ENCODE measurements around the gene DGLUCY.

DGLUCY gene

DNA sequence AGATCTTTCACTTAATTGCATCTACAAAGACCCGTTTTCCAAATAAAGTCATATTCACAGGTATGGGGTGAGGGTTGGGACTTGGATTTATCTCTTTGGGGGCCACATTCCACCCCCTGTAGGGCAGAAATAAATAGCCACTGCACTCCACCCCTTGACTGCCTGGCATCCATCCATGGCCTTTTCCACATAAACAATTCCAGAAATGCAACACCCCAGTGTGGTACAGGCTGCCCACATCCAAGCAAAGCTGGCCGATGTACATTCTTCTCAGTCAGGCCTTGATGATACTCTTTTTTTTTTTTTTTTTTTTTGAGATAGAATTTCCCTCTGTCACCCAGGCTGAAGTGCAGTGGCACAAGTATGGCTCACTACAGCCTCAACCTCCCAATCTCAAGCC is 12.9 kb downstream of the DGLUCY start:
- TF ChIP-seq, protein P1, sequence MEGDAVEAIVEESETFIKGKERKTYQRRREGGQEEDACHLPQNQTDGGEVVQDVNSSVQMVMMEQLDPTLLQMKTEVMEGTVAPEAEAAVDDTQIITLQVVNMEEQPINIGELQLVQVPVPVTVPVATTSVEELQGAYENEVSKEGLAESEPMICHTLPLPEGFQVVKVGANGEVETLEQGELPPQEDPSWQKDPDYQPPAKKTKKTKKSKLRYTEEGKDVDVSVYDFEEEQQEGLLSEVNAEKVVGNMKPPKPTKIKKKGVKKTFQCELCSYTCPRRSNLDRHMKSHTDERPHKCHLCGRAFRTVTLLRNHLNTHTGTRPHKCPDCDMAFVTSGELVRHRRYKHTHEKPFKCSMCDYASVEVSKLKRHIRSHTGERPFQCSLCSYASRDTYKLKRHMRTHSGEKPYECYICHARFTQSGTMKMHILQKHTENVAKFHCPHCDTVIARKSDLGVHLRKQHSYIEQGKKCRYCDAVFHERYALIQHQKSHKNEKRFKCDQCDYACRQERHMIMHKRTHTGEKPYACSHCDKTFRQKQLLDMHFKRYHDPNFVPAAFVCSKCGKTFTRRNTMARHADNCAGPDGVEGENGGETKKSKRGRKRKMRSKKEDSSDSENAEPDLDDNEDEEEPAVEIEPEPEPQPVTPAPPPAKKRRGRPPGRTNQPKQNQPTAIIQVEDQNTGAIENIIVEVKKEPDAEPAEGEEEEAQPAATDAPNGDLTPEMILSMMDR (IDR thresholded peaks at IDR 0.05; ENCODE audit: borderline replicate concordance, insufficient read depth, low read depth, low read length), result no peak
- H3K4me3 ChIP-seq (ENCODE audit: low read depth, low read length), result no peak overlapping the region

DNA sequence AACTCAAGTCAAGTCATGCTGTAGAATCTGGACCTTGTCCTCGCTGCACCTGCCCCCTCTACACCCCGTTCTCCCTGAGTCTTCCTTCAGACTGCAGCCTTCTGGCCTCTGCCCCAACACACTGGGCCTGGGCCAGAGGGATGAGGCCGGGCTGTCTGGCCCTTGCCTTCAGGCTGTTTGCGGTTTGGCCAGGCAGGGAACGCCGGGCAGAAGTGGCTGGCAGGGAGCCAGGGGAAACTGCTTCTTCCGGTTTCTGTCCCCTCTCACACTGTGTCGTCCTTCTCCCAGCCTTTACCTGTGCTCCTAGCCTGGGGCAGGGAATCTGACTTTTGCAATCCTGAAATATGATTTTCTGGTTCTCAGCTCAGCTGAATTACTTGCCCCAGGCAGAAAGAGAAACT is 13.5 kb downstream of the DGLUCY start:
- no peak overlapping the region for H3K4me3 ChIP-seq (ENCODE audit: low read depth, low read length)
- TF ChIP-seq, protein P1 (IDR thresholded peaks at IDR 0.05; ENCODE audit: borderline replicate concordance, insufficient read depth, low read depth, low read length), result no peak

DNA sequence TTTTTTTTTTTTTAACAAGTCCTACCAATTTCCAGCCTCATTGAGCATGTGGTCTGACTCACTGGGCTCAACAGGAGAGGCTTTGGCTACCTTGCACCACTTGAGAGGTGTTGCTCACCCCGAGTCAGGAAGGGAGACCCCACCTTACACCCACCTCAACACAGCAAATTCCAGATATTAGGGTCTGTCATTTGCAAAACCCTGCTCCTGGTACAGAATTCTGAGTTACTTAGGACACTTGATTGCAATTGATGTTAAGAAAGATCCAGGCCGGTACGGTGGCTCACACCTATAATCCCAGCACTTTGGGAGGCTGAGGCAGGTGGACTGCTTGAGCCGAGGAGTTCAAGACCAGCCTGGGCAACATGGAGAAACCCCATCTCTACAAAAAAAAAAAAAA is 14.1 kb downstream of the DGLUCY start:
- TF ChIP-seq, protein P1 (IDR thresholded peaks at IDR 0.05; ENCODE audit: borderline replicate concordance, insufficient read depth, low read depth, low read length), result no peak
- no peak overlapping the region for H3K4me3 ChIP-seq (ENCODE audit: low read depth, low read length)

DNA sequence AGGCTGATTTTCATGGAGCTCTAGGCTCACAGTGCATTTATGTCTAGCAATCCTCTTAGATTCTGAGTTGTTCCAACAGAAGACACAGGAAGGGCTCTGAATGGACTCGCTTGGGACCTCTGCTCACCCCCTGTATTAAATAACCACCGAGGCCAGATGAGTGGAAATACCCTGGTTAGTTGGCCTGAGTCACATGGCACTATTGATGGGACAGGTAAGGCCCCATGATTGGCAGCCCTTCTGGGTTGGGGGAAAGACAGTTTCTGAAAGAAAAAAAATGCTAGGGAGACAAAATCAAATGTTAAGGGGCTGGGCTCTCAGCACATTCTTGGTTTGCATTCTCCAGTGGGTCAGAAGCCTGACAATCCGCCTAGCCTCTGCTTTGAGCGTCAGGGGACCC is 14.8 kb downstream of the DGLUCY start:
- no peak overlapping the region for H3K4me3 ChIP-seq (ENCODE audit: low read depth, low read length)
- TF ChIP-seq, protein P1 (IDR thresholded peaks at IDR 0.05; ENCODE audit: borderline replicate concordance, insufficient read depth, low read depth, low read length), result no peak

DNA sequence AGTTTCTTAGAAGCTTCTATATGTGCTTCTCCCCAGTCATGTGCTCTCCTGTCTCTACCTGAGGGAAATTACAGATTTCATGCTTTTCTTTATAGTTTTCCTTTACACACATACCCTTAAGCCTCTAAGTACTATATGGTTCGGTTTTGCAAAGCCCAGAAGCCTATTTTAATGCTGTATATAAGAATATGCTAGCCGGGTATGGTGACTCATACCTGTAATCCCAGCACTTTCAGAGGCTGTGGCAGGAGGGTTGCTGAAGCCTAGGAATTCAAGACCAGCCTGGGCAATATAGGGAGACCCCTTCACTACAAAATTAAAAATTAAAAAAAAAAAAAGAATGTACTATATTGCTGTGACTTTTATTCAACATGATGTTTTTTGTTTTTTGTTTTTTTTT is 15.4 kb downstream of the DGLUCY start:
- TF ChIP-seq, protein P1 (IDR thresholded peaks at IDR 0.05; ENCODE audit: borderline replicate concordance, insufficient read depth, low read depth, low read length), result no peak
- no peak overlapping the region for H3K4me3 ChIP-seq (ENCODE audit: low read depth, low read length)

DNA sequence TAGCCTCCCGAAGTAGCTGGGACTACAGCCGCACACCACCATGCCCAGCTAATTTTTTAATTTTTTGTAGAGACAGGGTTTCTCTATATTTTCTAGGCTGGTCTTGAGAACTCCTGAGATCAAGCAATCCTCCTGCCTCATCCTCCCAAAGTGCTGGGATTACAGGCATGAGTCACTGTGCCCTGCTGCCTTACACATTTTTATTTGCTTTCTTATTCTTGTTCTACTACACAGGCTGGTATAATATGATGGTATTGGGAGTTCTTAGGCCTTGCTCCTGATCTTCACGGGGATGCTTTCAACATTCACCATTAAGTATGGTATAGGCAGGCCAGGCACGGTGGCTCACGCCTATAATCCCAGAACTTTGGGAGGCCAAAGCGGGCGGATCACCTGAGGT is 21.2 kb downstream of the DGLUCY start:
- TF ChIP-seq, protein P1 (IDR thresholded peaks at IDR 0.05; ENCODE audit: borderline replicate concordance, insufficient read depth, low read depth, low read length), result no peak
- H3K4me3 ChIP-seq (ENCODE audit: low read depth, low read length), result no peak overlapping the region

DNA sequence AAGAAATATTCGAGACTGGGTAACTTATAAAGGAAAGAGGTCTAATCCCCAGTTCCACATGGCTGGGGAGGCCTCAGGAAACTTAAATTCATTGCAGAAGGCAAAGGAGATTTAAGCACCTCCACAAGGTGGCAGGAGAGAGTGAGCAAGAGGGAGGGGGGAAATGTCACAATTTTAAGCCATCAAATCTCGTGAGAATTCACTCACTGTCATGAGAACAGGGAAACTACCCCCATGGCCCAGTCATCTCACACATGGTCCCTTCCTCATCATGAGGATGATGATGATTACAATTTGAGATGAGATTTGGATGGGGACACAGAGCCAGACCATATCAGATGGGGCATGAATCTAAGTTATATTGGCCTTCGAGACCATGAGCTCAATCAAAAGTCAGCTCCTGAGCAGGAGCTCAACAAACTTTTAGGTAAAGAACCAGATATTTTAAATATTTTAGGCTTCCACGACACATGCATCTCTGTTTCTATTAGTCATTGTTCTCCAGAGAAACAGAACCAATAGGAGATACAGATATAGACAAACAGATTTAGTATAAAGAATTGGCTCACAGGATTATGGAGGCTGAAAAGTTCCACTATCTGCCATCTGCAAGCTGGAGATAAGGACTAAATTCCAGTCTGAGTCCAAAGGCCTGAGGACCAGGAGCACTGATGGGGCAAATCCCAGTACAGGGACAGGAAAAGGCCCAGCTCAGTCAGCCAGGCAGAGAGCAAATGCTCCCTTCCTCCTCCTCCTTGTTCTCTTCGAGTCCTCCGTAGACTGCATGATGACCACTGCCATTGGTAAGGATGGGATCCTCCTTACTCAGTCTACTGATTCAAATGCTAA is 24.9 kb downstream of the DGLUCY start:
- TF ChIP-seq, protein P1 (IDR thresholded peaks at IDR 0.05; ENCODE audit: borderline replicate concordance, insufficient read depth, low read depth, low read length), result peak; percentile 56
- no peak overlapping the region for H3K4me3 ChIP-seq (ENCODE audit: low read depth, low read length)

Data from GM12875 (cell line).